ENCODE measurements around the gene TSC22D4. TPM values are rescaled to one million over a fixed set of nuclear protein-coding genes. Genes with fewer than 3 reads are reported as not detected.
"Not testable (repeated sequence)": the region's sequence is repeated elsewhere in the genome, so short reads cannot be mapped to it uniquely, and the experiment has no call there.

TSC22D4 gene
- total RNA-seq, 2 donors from 2014 or later: 25.7 to 45.5 TPM

- TF ChIP-seq CTCF (IDR thresholded peaks at IDR 0.05): no peak
- H3K4me1 ChIP-seq (ENCODE audit: control insufficient read depth in 1 of 2, low read depth in 2 of 2): peaks cover 14 to 29% of the 10 kb centered on the region in 2 donors
Observed at GRCh38 chr7:100464791-100465190, 14.2 kb downstream of the TSC22D4 start.

GRCh38 chr7:100464210-100464660 lies 14.8 kb downstream of the TSC22D4 start, which contains the start of gene SPACDR:
TSS of gene SPACDR (minus strand) at chr7:100464260. CDS start at chr7:100464025, 235 bp downstream.
- Histone ChIP-seq H3K27me3 (replicated peaks; ENCODE audit: insufficient read depth) (no peaks in the 10 kb centered on the region), H3K27ac (no peak within 1 kb of the TSS), H3K4me3 (no peak within 1 kb of the TSS)

More at GRCh38 chr7:100464791-100465190, 14.2 kb downstream of the TSC22D4 start:
- no peak overlapping the region for H3K27ac ChIP-seq
- no peaks in the 10 kb centered on the region for H3K27me3 ChIP-seq (replicated peaks; ENCODE audit: insufficient read depth)
- DNase-seq (ENCODE audit: low spot score) (no peak), ATAC-seq (ENCODE audit: insufficient number of reproducible peaks, low FRiP score, low read depth) (no peak)
- peaks cover 4% of the 10 kb centered on the region for H3K36me3 ChIP-seq
- H3K4me3 ChIP-seq: no peak overlapping the region
- no peaks in the 10 kb centered on the region for H3K9me3 ChIP-seq

GRCh38 chr7:100457033-100457432 lies 22.0 kb downstream of the TSC22D4 start:
- ATAC-seq (ENCODE audit: insufficient number of reproducible peaks, low FRiP score, low read depth) (no peak), DNase-seq (ENCODE audit: low spot score) (no peak)
- TF ChIP-seq CTCF (IDR thresholded peaks at IDR 0.05): no peak
- H3K27ac ChIP-seq: no peak overlapping the region
- H3K9me3 ChIP-seq: no peaks in the 10 kb centered on the region
- H3K4me3 ChIP-seq: no peak overlapping the region
- H3K36me3 ChIP-seq: peaks cover 3% of the 10 kb centered on the region
- no peaks in the 10 kb centered on the region for H3K27me3 ChIP-seq (replicated peaks; ENCODE audit: insufficient read depth)
- no peaks in the 10 kb centered on the region for H3K4me1 ChIP-seq (ENCODE audit: control insufficient read depth in 1 of 2, low read depth in 2 of 2)

More at GRCh38 chr7:100464210-100464660, 14.8 kb downstream of the TSC22D4 start, which contains the start of gene SPACDR:
- ATAC-seq (ENCODE audit: insufficient number of reproducible peaks, low FRiP score, low read depth): no peak
- no peak for TF ChIP-seq CTCF (IDR thresholded peaks at IDR 0.05)
- peaks cover 4% of the 10 kb centered on the region for H3K36me3 ChIP-seq
- H3K4me1 ChIP-seq (ENCODE audit: control insufficient read depth in 1 of 2, low read depth in 2 of 2): peaks cover 10 to 24% of the 10 kb centered on the region in 2 donors
- DNase-seq (ENCODE audit: low spot score): no peak
- H3K9me3 ChIP-seq: no peaks in the 10 kb centered on the region

GRCh38 chr7:100456562-100456961 lies 22.5 kb downstream of the TSC22D4 start:
- Histone ChIP-seq H3K27me3 (replicated peaks; ENCODE audit: insufficient read depth) (no peaks in the 10 kb centered on the region), H3K27ac (no peak overlapping the region), H3K9me3 (no peaks in the 10 kb centered on the region), H3K4me1 (ENCODE audit: control insufficient read depth in 1 of 2, low read depth in 2 of 2) (no peaks in the 10 kb centered on the region), H3K4me3 (no peak overlapping the region), H3K36me3 (peaks cover 3% of the 10 kb centered on the region)
- no peak for TF ChIP-seq CTCF (IDR thresholded peaks at IDR 0.05)
- DNase-seq (ENCODE audit: low spot score) (no peak), ATAC-seq (ENCODE audit: insufficient number of reproducible peaks, low FRiP score, low read depth) (peak; percentile 39)

GRCh38 chr7:100455206-100455605 lies 23.8 kb downstream of the TSC22D4 start:
- TF ChIP-seq CTCF (IDR thresholded peaks at IDR 0.05): no peak
- no peak for DNase-seq (ENCODE audit: low spot score)
- Histone ChIP-seq H3K27me3 (replicated peaks; ENCODE audit: insufficient read depth) (no peaks in the 10 kb centered on the region), H3K9me3 (no peaks in the 10 kb centered on the region), H3K4me1 (ENCODE audit: control insufficient read depth in 1 of 2, low read depth in 2 of 2) (peaks cover 0 to 8% of the 10 kb centered on the region in 2 donors), H3K36me3 (peaks cover 3% of the 10 kb centered on the region), H3K27ac (no peak overlapping the region), H3K4me3 (no peak overlapping the region)
- ATAC-seq (ENCODE audit: insufficient number of reproducible peaks, low FRiP score, low read depth): no peak

- not testable (repeated sequence) for DNase-seq (ENCODE audit: low spot score); H3K27ac ChIP-seq; ATAC-seq (ENCODE audit: insufficient number of reproducible peaks, low FRiP score, low read depth)
Observed at GRCh38 chr7:100453854-100454253, 25.2 kb downstream of the TSC22D4 start.

More at GRCh38 chr7:100453854-100454253, 25.2 kb downstream of the TSC22D4 start:
- not testable (repeated sequence) for H3K9me3 ChIP-seq; H3K27me3 ChIP-seq (replicated peaks; ENCODE audit: insufficient read depth); H3K36me3 ChIP-seq; H3K4me3 ChIP-seq
- peaks cover 0 to 13% of the 10 kb centered on the region in 2 donors for H3K4me1 ChIP-seq (ENCODE audit: control insufficient read depth in 1 of 2, low read depth in 2 of 2)
